Activated CD4-positive, alpha-beta T cell treated with anti-CD3 and anti-CD28 coated beads for 36 hours (primary cell): ENCODE measurements around the gene PPP1R12B. TPM values are rescaled to one million over a fixed set of nuclear protein-coding genes. Genes with fewer than 3 reads are reported as not detected.
"Not testable (repeated sequence)": the region's sequence is repeated elsewhere in the genome, so short reads cannot be mapped to it uniquely, and the experiment has no call there.

Experiments
- ATAC-seq: fragments of 200-7000 bp; cut with Tn5 transposase; one replicate; pipeline ENCODE4 v1.10.0; 2021; ENCODE audit warnings: mild to moderate bottlenecking, moderate library complexity
- CTCF ChIA-PET: fragments of 350-600 bp; sonication (Branson Sonifier 250); formaldehyde crosslinking; loops from one replicate; lab custom pipeline; 2021; ENCODE audit warnings: antibody characterized with exemption; lab: Charles Lee
- POLR2A ChIA-PET: fragments of 350-600 bp; sonication (Branson Sonifier 250); formaldehyde crosslinking; loops from one replicate; lab custom pipeline; 2021; ENCODE audit warnings: antibody characterized with exemption, inconsistent platforms; lab: Charles Lee
- DNase-seq: peaks from one replicate; pipeline ENCODE4 v3.0.0-alpha.2; 2020
- H3K27ac Mint-ChIP-seq: one replicate; pipeline ENCODE4 v1.8.0; 2021; ENCODE audit warnings: mixed read lengths
- H3K27me3 Mint-ChIP-seq: one replicate; pipeline ENCODE4 v1.8.0; 2021; ENCODE audit warnings: mixed read lengths
- H3K36me3 Mint-ChIP-seq: one replicate; pipeline ENCODE4 v1.8.0; 2021; ENCODE audit warnings: low read depth, mixed read lengths
- H3K4me1 Mint-ChIP-seq: one replicate; pipeline ENCODE4 v1.8.0; 2021; ENCODE audit warnings: mixed read lengths
- H3K4me3 Mint-ChIP-seq: one replicate; pipeline ENCODE4 v1.8.0; 2021; ENCODE audit warnings: mild to moderate bottlenecking, moderate library complexity, mixed read lengths
- H3K9me3 Mint-ChIP-seq: one replicate; pipeline ENCODE4 v1.8.0; 2021; ENCODE audit warnings: low read depth, mixed read lengths
- intact Hi-C, 2 experiments: fragments of 100-400 bp; cut with DNase I in 1 of 2; cut with micrococcal nuclease in 1 of 2; formaldehyde crosslinking; loops; one replicate each; pipeline versions ENCODE4 v1.14.2 to v1.15.1; 2022 to 2024; cut with DNase I, micrococcal nuclease
- total RNA-seq, 2 experiments: library from RNA; stranded (reverse); gene quantifications; one replicate each; pipeline ENCODE4 v1.2.3, GENCODE V29; 2021

Gene PPP1R12B
- total RNA-seq, 2 experiments from 2014 or later = 10.3 to 13.2 TPM

GRCh38 chr1:202540014-202540413 lies 191.5 kb downstream of the PPP1R12B start:
- no peak for ATAC-seq
- intact Hi-C loops = no loop called here
- H3K4me1 Mint-ChIP-seq = no peaks in the 10 kb centered on the region
- POLR2A ChIA-PET = no interaction called here
- H3K27me3 Mint-ChIP-seq = no peaks in the 10 kb centered on the region
- H3K27ac Mint-ChIP-seq = no peak overlapping the region
- CTCF ChIA-PET = interaction anchor here (0.6 kb wide), 1 partner anchor 205 kb away, joined by 3 read pairs; no protein-coding TSS in a partner anchor
- H3K4me3 Mint-ChIP-seq = no peak overlapping the region
- no peak for DNase-seq
- peaks cover 4% of the 10 kb centered on the region for H3K36me3 Mint-ChIP-seq
- H3K9me3 Mint-ChIP-seq = no peaks in the 10 kb centered on the region

- CTCF ChIA-PET = interaction anchor here (0.6 to 1.2 kb wide), 2 partner anchors 36 to 205 kb away, joined by 3 read pairs; no protein-coding TSS in a partner anchor
- DNase-seq = no peak
- H3K27me3 Mint-ChIP-seq = no peaks in the 10 kb centered on the region
- H3K36me3 Mint-ChIP-seq = peaks cover 4% of the 10 kb centered on the region
- peak; percentile 51 for ATAC-seq
- no peaks in the 10 kb centered on the region for H3K4me1 Mint-ChIP-seq
- POLR2A ChIA-PET = no interaction called here
- H3K9me3 Mint-ChIP-seq = no peaks in the 10 kb centered on the region
- H3K4me3 Mint-ChIP-seq = no peak overlapping the region
- intact Hi-C loops = no loop called here
- no peak overlapping the region for H3K27ac Mint-ChIP-seq
These were observed 191.9 kb downstream of the PPP1R12B start for GRCh38 chr1:202540448-202540847.

- H3K4me3 Mint-ChIP-seq, H3K4me1 Mint-ChIP-seq, H3K36me3 Mint-ChIP-seq, H3K27me3 Mint-ChIP-seq, intact Hi-C loops, POLR2A ChIA-PET, H3K9me3 Mint-ChIP-seq, DNase-seq, H3K27ac Mint-ChIP-seq, ATAC-seq: not testable (repeated sequence)
- CTCF ChIA-PET = interaction anchor here (1.2 kb wide), 1 partner anchor 37 kb away, joined by 3 read pairs; no protein-coding TSS in a partner anchor
These were observed 192.4 kb downstream of the PPP1R12B start for GRCh38 chr1:202540858-202541257.

DNA sequence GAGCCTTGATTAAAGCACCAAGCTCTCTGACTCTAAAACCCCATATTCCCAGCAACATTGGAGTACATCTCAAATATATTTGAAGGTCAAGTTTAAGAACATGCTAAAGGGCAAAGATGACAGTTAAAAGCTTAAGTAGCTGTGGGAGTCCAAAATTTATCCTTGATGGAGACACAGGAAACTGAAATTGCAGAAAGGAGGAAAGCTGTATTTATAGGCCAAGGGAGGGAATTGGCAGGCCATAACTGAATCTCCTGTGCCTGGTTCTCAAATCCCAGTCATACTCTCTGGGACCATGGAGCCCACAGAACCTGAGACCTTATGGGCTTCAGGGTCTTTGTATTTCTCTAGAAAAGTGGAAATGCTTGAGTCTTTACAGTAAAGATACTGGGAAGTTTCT lies 193.9 kb downstream of the PPP1R12B start:
- H3K27ac Mint-ChIP-seq, H3K27me3 Mint-ChIP-seq, H3K36me3 Mint-ChIP-seq, intact Hi-C loops, H3K4me3 Mint-ChIP-seq, POLR2A ChIA-PET, CTCF ChIA-PET, DNase-seq, ATAC-seq, H3K4me1 Mint-ChIP-seq, H3K9me3 Mint-ChIP-seq: not testable (repeated sequence)

DNA sequence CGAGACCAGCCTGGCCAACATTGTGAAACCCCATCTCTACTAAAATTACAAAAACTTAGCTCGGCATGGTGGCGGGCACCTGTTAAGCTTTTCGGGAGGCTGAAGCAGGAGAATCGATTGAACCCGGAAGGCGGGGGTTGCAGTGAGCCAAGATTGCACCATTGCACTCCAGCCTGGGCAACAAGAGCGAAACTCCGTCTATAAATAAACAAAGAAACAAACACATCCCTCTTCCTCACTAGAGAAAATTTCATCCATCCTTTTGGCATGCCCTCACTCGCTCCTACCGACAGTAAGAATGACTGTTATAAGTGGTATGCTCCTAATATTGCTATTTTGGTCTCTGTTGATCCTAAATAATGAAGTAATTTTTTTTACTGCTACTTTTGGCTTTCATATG lies 195.0 kb downstream of the PPP1R12B start:
- H3K27me3 Mint-ChIP-seq, H3K36me3 Mint-ChIP-seq, DNase-seq, intact Hi-C loops, CTCF ChIA-PET, POLR2A ChIA-PET, H3K9me3 Mint-ChIP-seq, ATAC-seq, H3K27ac Mint-ChIP-seq, H3K4me1 Mint-ChIP-seq, H3K4me3 Mint-ChIP-seq: not testable (repeated sequence)

- H3K36me3 Mint-ChIP-seq, H3K4me3 Mint-ChIP-seq, H3K4me1 Mint-ChIP-seq, H3K9me3 Mint-ChIP-seq, ATAC-seq, intact Hi-C loops, H3K27me3 Mint-ChIP-seq, CTCF ChIA-PET, H3K27ac Mint-ChIP-seq, DNase-seq: not testable (repeated sequence)
- POLR2A ChIA-PET = interaction anchor here (0.7 kb wide), 1 partner anchor 22 kb away, joined by 3 read pairs; no protein-coding TSS in a partner anchor
These were observed 196.4 kb downstream of the PPP1R12B start for GRCh38 chr1:202544766-202545449.

DNA sequence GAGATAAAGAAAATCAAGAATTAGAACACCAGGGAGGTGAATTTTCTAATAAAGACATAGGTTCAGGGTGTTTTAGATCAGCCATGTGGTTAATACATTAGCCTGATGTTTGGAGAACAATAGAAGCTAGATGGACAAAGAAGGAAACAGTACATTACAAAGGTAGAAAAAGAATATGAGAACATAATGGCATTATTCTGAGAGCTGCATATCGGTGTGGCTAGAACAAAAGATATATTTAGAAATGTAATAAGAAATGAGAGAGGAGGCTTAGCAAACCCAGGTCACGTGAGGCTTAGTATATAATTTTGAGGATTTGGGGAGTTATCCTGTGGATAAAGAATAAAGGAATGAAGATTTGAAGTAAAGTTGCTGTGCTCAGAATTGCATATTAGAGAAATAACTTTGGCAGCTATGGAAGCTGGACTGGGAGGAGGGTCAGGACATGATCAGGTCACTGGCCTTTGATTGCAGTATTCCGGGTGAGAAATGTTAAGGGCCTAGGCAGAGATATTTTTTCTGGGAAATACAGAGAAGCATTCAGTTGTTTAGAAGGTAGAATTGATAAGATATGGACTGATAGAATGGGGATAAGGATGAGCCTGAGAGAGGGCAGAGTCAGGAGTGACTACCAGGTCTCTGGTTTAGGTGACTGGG lies 197.3 kb downstream of the PPP1R12B start:
- intact Hi-C loops, ATAC-seq, CTCF ChIA-PET, H3K4me1 Mint-ChIP-seq, H3K27me3 Mint-ChIP-seq, H3K36me3 Mint-ChIP-seq, POLR2A ChIA-PET, H3K27ac Mint-ChIP-seq, DNase-seq, H3K9me3 Mint-ChIP-seq, H3K4me3 Mint-ChIP-seq: not testable (repeated sequence)

- POLR2A ChIA-PET = not testable (repeated sequence)
These were observed 197.9 kb downstream of the PPP1R12B start for GRCh38 chr1:202546377-202546776.

GRCh38 chr1:202546796-202547195 lies 198.3 kb downstream of the PPP1R12B start:
- H3K9me3 Mint-ChIP-seq, DNase-seq, H3K36me3 Mint-ChIP-seq, POLR2A ChIA-PET, H3K4me3 Mint-ChIP-seq, H3K27ac Mint-ChIP-seq, intact Hi-C loops, H3K27me3 Mint-ChIP-seq, H3K4me1 Mint-ChIP-seq, ATAC-seq: not testable (repeated sequence)
- CTCF ChIA-PET = interaction anchor here (0.9 kb wide), 1 partner anchor 15 kb away, joined by 4 read pairs; no protein-coding TSS in a partner anchor

More at GRCh38 chr1:202546377-202546776, 197.9 kb downstream of the PPP1R12B start:
- H3K4me1 Mint-ChIP-seq, CTCF ChIA-PET, DNase-seq, H3K27me3 Mint-ChIP-seq, intact Hi-C loops, H3K27ac Mint-ChIP-seq, H3K36me3 Mint-ChIP-seq, H3K4me3 Mint-ChIP-seq, H3K9me3 Mint-ChIP-seq, ATAC-seq: not testable (repeated sequence)

- CTCF ChIA-PET = interaction anchor here (0.9 kb wide), 1 partner anchor 15 kb away, joined by 4 read pairs; no protein-coding TSS in a partner anchor
- intact Hi-C loops = no loop called here
- DNase-seq (no peak), ATAC-seq (no peak)
- H3K36me3 Mint-ChIP-seq = no peaks in the 10 kb centered on the region
- no peak overlapping the region for H3K27ac Mint-ChIP-seq
- peaks cover 4% of the 10 kb centered on the region for H3K4me1 Mint-ChIP-seq
- POLR2A ChIA-PET = no interaction called here
- H3K4me3 Mint-ChIP-seq = no peak overlapping the region
- H3K9me3 Mint-ChIP-seq = no peaks in the 10 kb centered on the region
- no peaks in the 10 kb centered on the region for H3K27me3 Mint-ChIP-seq
These were observed 198.7 kb downstream of the PPP1R12B start for GRCh38 chr1:202547215-202547614.

- POLR2A ChIA-PET, H3K27me3 Mint-ChIP-seq, H3K9me3 Mint-ChIP-seq, DNase-seq, H3K4me3 Mint-ChIP-seq, CTCF ChIA-PET, H3K4me1 Mint-ChIP-seq, H3K27ac Mint-ChIP-seq, ATAC-seq, intact Hi-C loops, H3K36me3 Mint-ChIP-seq: not testable (repeated sequence)
These were observed 201.6 kb downstream of the PPP1R12B start for GRCh38 chr1:202550088-202550487.

DNA sequence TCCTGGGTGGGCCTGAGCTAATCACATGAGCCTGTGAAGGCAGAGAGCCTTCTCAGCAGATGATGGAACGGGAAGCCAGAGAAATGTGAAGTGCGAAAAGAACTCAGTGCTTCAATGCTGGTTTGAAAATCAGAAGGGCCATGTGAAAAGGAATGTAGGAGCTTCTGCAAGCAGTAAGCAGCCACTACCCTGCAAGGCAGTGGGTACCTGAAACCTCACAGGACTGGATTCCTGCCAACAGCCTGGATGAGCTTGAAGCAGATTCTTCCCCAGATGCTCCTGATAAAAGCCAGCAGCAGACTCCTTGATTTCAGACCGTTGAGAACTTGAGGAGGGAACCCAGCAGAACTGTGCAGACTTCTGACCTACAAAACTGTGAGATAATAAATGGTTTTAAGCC lies 203.2 kb downstream of the PPP1R12B start:
- H3K27ac Mint-ChIP-seq = no peak overlapping the region
- no peaks in the 10 kb centered on the region for H3K36me3 Mint-ChIP-seq
- no peaks in the 10 kb centered on the region for H3K27me3 Mint-ChIP-seq
- no peak for DNase-seq
- no peaks in the 10 kb centered on the region for H3K9me3 Mint-ChIP-seq
- ChIA-PET CTCF (no interaction called here), POLR2A (no interaction called here)
- peaks cover 3% of the 10 kb centered on the region for H3K4me1 Mint-ChIP-seq
- ATAC-seq = no peak
- H3K4me3 Mint-ChIP-seq = no peak overlapping the region
- intact Hi-C loops = no loop called here
